ENCODE data around the gene ACTL6B. TPM values are rescaled to one million over a fixed set of nuclear protein-coding genes. Genes with fewer than 3 reads are reported as not detected.

ACTL6B gene
- total and polyA plus RNA-seq, 9 of the 15 experiments (the other 6 are each of a cell fraction or from before 2014, with no cell fraction given), result not detected

- ATAC-seq (no peak), FAIRE-seq (no peak), DNase-seq (ENCODE audit: extremely low read depth in 1 of 4, low spot score in 3 of 4) (no peak)
- Histone ChIP-seq H3K36me3 (ENCODE audit: control insufficient read depth, insufficient read depth, low read length) (no peaks in the 10 kb centered on the region), H3K9me3 (replicated peaks; ENCODE audit: control insufficient read depth, insufficient read depth, low read depth, low read length) (no peaks in the 10 kb centered on the region), H3K27me3 (ENCODE audit: control insufficient read depth in 2 of 2, insufficient read depth in 2 of 2, low read length in 2 of 2) (no peaks in the 10 kb centered on the region), H3K79me2 (ENCODE audit: control insufficient read depth, insufficient read depth, low read length) (peaks cover 5% of the 10 kb centered on the region; the same call in 1 of the 3 replicates), H3K4me1 (replicated peaks in 1 of 2; ENCODE audit: control insufficient read depth in 2 of 2, insufficient read depth in 2 of 2, low read length in 2 of 2) (peaks cover 31 to 57% of the 10 kb centered on the region in 2 experiments), H3K4me2 (ENCODE audit: insufficient read depth, low read length) (no peak overlapping the region), H3K9ac (ENCODE audit: insufficient read depth in 1 of 2, low read depth in 2 of 2, low read length in 2 of 2) (no peak overlapping the region), H3K9me1 (ENCODE audit: control insufficient read depth, insufficient read depth, low read length) (peaks cover 5% of the 10 kb centered on the region), H4K20me1 (replicated peaks; ENCODE audit: control insufficient read depth, insufficient read depth, low read length) (no peaks in the 10 kb centered on the region), H2AFZ (ENCODE audit: low read depth, low read length) (no peak overlapping the region), H3K4me3 (no peak overlapping the region), H3K27ac (ENCODE audit: extremely low read depth, low read depth, low read length) (no peak overlapping the region)
- BruUV-seq (replicated peaks), result no TSS peak
- in situ Hi-C loops (cut with MboI), result no loop called here
- CTCF ChIA-PET (ENCODE audit: low intra/inter-chr PET ratio), result no interaction called here
- TF ChIP-seq ZKSCAN3 (CRISPR knock-in tag; IDR thresholded peaks at IDR 0.05) (no peak), CTBP1 (IDR thresholded peaks at IDR 0.05; ENCODE audit: borderline replicate concordance) (no peak), PURB (CRISPR knock-in tag; IDR thresholded peaks at IDR 0.05; ENCODE audit: low read depth) (no peak), E2F5 (CRISPR knock-in tag; IDR thresholded peaks at IDR 0.05) (no peak), ZNF316 (IDR thresholded peaks at IDR 0.05) (no peak), SP2 (IDR thresholded peaks at IDR 0.05; ENCODE audit: extremely low read depth, low read depth, low read length, poor library complexity, severe bottlenecking) (no peak), HDAC6 (IDR thresholded peaks at IDR 0.05; ENCODE audit: low read depth, low read length) (no peak), KAT8 (IDR thresholded peaks at IDR 0.05; ENCODE audit: low read depth) (no peak), PTBP1 (IDR thresholded peaks at IDR 0.05; ENCODE audit: low read depth, low read length) (no peak)
- intact Hi-C loops (cut with micrococcal nuclease), result no loop called here
- POLR2A ChIA-PET, result no interaction called here
- 68% methylated on average over 9 of the region's 9 CpGs for WGBS (ENCODE audit: insufficient coverage, low coverage, missing lambda C conversion rate)
These were observed 55.6 kb downstream of the ACTL6B start for GRCh38 chr7:100600730-100601038.

Data from K562 (cell line).